NCI-H460 (cell line): ENCODE measurements around the gene PXMP2. TPM values are rescaled to one million over a fixed set of nuclear protein-coding genes. Genes with fewer than 3 reads are reported as not detected.

ENCODE experiments used
- DNase-seq: peaks from one replicate; pipeline ENCODE4 v3.0.0-alpha.2; 2016; ENCODE audit warnings: low read depth; ENCODE audit errors: extremely low read depth
- total RNA-seq: library from RNA; depleted of rRNA; stranded (reverse); fragments of >200 nt; shearing (Covaris generic); gene quantifications from 2 replicates; pipeline ENCODE4 v1.2.3, GENCODE V29; 2014

Gene PXMP2
- total RNA-seq, 1 experiment from 2014 or later, result 22.5 TPM

- no peak for DNase-seq
Measured at GRCh38 chr12:132659146-132659545, 28.2 kb upstream of the PXMP2 start.

DNA sequence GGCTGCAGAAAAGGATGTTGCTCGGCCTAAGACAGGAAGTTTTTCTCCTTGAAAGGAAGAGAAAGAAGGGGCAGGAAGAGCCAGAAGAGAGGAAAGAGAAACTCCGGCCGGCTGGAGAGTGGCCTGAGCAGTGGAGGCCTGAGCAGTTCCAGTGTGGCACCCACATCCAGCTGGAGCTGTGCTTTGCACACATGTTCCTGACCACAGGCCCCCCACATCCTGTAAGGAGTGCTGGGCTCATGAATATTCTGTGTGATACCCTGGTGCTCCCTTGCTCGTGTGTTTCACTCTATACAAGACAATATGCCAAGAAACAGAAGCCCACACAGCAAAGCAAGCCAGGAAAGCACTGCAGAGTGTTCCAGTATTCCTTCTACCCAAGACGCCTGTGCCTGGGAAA is 27.3 kb upstream of the PXMP2 start:
- no peak for DNase-seq

DNA sequence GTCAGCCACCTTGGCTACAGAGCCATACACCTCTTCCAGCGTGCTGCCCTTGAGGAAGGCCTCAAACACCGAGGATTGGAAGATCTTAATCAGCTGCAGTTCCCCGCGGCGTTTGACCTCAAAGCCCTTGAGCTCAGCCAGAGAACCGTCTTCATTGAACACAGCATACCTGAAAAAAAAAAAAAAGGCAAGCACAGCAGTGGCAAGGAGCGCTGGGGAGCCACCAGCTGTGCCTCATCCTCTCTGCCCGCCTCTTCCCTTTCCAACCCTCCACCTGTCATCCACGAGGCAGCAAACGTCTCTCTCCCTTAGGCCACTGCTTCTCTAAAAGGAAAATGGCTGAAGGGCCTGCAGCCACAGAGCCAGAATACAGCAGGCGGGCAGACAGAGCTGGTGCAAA is 26.4 kb upstream of the PXMP2 start:
- no peak for DNase-seq

DNA sequence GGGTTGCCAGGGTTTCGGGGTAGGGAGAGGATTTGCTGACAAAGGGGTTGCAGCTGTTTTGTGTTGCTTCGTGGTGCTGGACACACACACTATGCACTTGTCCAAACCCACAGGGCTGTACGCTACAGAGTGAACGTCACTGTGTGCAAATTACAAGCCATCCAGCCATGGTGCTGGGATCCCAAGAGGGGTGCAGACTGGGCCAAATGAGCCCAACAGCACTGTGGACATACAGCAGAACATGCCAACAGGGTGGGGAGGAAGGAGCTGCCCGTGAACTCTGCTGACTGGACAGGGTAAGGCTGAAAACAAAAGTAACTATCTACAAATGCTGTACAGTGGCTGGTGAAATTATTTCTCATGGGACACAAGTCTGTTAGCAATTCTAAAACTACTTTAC is 25.4 kb upstream of the PXMP2 start:
- DNase-seq, result no peak

- DNase-seq, result no peak
Measured at GRCh38 chr12:132662901-132663755, 24.3 kb upstream of the PXMP2 start.

- no peak for DNase-seq
Measured at GRCh38 chr12:132664206-132665148, 22.9 kb upstream of the PXMP2 start.

DNA sequence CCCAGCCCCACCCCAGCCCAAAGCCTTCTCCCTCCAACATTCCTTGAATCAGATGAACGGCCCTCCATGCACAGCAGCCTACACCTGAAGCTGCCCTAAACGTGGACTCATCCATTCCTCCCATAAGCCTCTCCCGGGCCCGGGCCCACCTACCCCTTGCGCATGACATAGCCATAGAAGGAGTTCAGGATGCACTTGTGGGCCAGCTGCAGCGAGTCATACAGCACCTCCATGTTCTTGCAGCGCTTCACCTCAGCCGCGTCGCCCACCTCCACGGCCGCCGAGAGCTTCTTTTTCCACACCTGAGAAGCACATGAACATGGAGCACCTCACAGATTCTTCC is 22.3 kb upstream of the PXMP2 start:
- DNase-seq, result no peak

DNA sequence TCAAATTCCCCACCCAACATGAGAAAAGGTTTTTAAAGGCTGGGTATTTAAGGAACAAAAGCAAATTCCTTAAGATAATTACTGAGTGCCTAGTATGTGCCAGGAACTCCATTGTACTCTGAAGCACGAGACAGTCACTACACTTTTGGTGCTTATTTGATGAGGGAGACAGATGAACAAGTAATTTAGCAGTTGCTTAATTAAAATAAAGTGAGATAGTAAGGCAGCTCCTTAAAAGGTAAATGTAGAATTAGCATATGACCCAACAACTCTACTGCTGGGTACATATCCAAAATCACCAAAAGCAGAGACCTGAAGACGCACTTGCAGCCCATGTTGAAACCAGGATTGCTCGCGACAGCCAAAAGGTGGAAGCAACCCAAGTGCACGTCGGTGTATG is 21.6 kb upstream of the PXMP2 start:
- no peak for DNase-seq

GRCh38 chr12:132668191-132669088 is 18.9 kb upstream of the PXMP2 start:
- no peak for DNase-seq

GRCh38 chr12:132669166-132669879 is 18.1 kb upstream of the PXMP2 start:
- DNase-seq, result no peak

DNA sequence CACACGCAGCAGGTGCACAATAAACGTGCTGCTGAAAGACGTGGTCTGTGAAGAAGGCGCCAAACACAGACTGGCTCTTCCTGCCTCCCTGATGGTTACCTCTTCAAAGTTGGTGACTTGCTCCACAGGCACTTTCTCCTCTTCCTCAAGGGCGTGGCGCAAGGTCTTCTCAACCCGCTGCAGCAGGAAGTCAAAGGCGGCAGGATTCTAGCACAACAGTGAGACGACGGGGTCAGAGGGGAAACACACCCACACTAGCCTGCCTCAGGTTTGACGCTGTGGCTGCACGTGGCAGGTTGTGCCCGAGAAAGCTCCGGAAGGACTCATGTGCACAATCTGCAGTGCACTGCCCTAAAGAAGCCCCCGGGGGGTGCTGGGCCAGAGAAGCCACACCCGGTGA is 15.3 kb upstream of the PXMP2 start:
- no peak for DNase-seq

GRCh38 chr12:132672678-132673077 is 14.7 kb upstream of the PXMP2 start:
- DNase-seq, result no peak

DNA sequence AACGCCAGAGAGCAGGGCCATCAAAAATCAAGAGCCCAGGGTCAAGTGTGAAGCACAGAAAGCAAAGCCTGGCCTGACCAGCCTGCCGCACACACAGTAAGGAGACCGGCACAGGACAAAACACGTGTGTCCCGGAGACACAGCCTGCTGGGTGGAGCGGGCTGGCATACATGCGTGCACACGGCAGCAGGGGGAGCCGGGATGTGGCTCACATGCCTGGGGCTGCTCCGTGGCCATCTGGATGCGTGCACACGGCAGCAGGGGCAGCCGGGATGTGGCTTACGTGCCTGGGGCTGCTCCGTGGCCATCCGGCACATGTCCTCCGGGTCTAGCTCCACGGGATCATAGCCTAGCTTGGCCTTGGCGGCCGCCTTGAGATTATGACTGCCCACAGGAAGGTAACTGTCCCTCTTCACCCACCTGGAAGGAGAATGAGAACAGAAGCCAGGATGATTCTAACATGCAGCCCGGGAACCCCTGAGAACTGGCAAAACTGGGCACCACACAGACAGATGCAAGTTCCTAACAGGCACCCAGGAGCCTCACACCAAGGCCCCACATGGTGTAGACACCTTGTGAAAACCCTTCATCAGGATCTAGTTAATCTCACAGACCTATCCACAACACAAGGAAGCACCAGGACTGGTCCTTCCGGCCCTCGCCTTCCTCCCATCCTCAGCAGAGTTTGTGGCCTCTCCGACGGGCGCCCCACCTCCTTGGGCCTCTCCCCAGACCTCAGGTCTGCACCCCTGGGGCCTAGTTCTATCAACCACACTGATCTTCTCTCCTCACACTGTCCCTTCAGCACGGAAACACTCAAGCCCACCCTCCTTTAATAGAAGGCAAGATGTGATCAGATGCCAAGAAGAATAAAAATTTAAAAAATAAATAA is 13.9 kb upstream of the PXMP2 start:
- DNase-seq, result no peak

- DNase-seq, result no peak
Measured at GRCh38 chr12:132674561-132674960, 12.8 kb upstream of the PXMP2 start.

DNA sequence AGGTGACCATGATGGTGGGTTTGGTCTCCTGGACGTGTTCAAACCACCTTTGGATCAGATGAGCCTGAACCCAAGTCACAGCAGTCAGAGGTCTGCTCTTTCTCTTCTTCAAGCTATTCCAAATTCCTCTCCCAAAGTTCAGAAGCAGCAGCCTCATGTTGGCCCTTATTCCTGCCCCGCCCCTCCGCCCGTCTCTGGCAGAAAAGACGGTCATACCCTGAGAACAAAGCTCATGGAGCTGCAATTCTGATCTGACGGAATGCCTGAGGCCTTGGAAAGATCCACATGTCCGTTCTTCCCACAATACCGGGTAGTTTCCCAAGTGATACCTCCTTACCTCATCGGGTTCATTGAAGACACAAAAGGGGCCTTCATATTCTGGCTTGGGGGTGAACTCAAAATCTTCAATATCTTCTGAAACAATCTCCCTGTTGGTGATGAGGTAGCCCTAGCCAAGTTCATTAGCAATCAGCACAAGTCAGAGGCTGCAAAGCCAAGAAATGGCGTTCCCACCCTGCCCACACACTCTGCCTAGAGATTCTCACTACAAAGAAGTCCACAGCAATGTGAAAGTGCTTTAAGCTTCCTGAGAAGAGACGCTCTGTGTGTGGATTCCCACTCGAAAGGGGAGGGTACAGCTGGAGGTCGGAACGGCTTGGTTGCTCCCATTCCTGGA is 11.5 kb upstream of the PXMP2 start:
- DNase-seq, result no peak

DNA sequence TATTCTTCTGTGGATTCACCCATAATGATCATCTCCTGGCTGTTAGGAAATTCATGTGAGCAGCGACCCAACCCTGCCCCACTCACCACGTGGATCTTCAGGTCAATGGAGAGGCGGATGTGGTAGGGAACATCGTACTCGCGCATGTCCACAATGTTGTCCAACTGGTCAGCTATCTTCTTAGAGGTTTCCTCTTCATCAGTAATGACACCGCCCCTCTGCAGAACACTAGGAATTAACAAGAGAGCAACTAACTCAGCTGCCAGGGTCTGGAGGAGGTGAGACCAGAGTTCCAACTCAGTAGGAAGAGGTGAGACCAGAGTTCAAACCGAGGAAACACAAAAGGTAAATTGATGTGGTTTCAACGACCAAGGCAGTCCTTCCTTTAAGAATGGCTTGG is 9.9 kb upstream of the PXMP2 start:
- no peak for DNase-seq

DNA sequence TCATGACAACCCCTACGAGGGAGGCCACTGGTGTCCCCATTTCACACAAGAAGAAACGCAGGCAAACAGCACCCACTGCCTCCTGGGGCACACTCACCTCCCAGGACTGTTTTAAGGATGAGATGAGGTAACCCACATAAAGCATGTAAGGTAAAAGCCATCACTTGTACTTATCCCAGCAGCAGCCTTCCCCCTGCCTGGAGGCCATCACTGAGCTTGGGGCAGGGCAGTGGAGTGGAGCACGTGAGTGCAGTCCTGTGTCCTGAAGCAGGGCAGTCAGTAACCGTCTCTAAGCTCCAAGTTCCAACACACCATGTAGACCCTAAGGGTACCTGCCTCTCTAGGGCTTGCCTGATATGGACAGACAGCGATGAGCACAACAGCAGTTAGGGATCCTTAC is 2.0 kb upstream of the PXMP2 start:
- no peak for DNase-seq

- DNase-seq, result no peak
Measured at GRCh38 chr12:132686825-132687210, 569 bp upstream of the PXMP2 start.

- DNase-seq, result no peak
Measured at GRCh38 chr12:132689227-132689626, 1.8 kb downstream of the PXMP2 start.
